Smooth muscle cell (in vitro differentiated cells): ENCODE measurements around the gene ALK. TPM values are rescaled to one million over a fixed set of nuclear protein-coding genes. Genes with fewer than 3 reads are reported as not detected.

Experiments
- DNase-seq: peaks from one replicate; lab custom pipeline; 2025; ENCODE audit not compliant: unreplicated experiment; lab: John Stamatoyannopoulos, UW
- H2AFZ ChIP-seq: fragments of 200-600 bp; sonication (generic); 2 replicates; pipeline ENCODE4 v1.6.0; 2016; ENCODE audit warnings: antibody characterized with exemption, low read depth, mild to moderate bottlenecking
- H3F3A ChIP-seq: fragments of 200-600 bp; sonication (generic); 2 replicates; pipeline ENCODE4 v1.6.0; 2017; ENCODE audit warnings: antibody characterized with exemption, low read depth
- H3K27ac ChIP-seq: fragments of 200-600 bp; sonication (generic); 2 replicates; pipeline ENCODE4 v1.5.1; 2016; ENCODE audit warnings: low read depth, mild to moderate bottlenecking
- H3K27me3 ChIP-seq: fragments of 200-600 bp; sonication (generic); 2 replicates; pipeline ENCODE4 v1.6.1; 2016; ENCODE audit warnings: low read depth, mild to moderate bottlenecking
- H3K36me3 ChIP-seq: fragments of 200-600 bp; sonication (generic); 2 replicates; pipeline ENCODE4 v1.5.1; 2016; ENCODE audit warnings: low read depth
- H3K4me1 ChIP-seq: fragments of 200-600 bp; sonication (generic); 2 replicates; pipeline ENCODE4 v1.5.1; 2016; ENCODE audit warnings: low read depth
- H3K4me2 ChIP-seq: fragments of 200-600 bp; sonication (generic); 2 replicates; pipeline ENCODE4 v1.6.0; 2016; ENCODE audit warnings: mild to moderate bottlenecking
- H3K4me3 ChIP-seq: fragments of 200-600 bp; sonication (generic); 2 replicates; pipeline ENCODE4 v1.5.1; 2016; ENCODE audit warnings: mild to moderate bottlenecking
- H3K79me2 ChIP-seq: fragments of 200-600 bp; sonication (generic); 2 replicates; pipeline ENCODE4 v1.6.0; 2016; ENCODE audit warnings: low read depth, mild to moderate bottlenecking
- H3K9ac ChIP-seq: fragments of 200-600 bp; sonication (generic); 2 replicates; pipeline ENCODE4 v1.6.0; 2016; ENCODE audit warnings: low read depth
- H3K9me3 ChIP-seq: fragments of 200-600 bp; sonication (generic); replicated peaks from 2 replicates; pipeline ENCODE4 v1.5.1; 2016; ENCODE audit warnings: low read depth
- H4K20me1 ChIP-seq: fragments of 200-600 bp; sonication (generic); 2 replicates; pipeline ENCODE4 v1.6.0; 2016; ENCODE audit warnings: low read depth
- CTCF ChIP-seq: fragments of 200-600 bp; sonication (generic); IDR thresholded peaks from 2 replicates; pipeline ENCODE4 v1.5.1; 2017; ENCODE audit warnings: borderline replicate concordance, mild to moderate bottlenecking, antibody characterized with exemption; ENCODE audit not compliant: insufficient read depth, poor library complexity, severe bottlenecking
- WGBS: methylation state at CpG from one replicate; pipeline ENCODE4 v1.1.7; 2016; ENCODE audit warnings: low lambda C conversion rate; 5-methylcytosine and 5-hydroxymethylcytosine counted together
- polyA plus RNA-seq: library from polyadenylated mRNA; unstranded; fragments of >200 nt; fragmentation: Nextera tagmentation; extraction: Ambion mirVana; gene quantifications from 2 replicates; pipeline ENCODE4 v1.2.1, GENCODE V29; 2016
- total RNA-seq: library from RNA; depleted of rRNA; stranded (reverse); fragments of >200 nt; gene quantifications from 2 replicates; pipeline ENCODE4 v1.2.3, GENCODE V29; 2014

ALK gene
- total and polyA plus RNA-seq, 2 experiments from 2014 or later: 0.13 to 0.19 TPM

DNA sequence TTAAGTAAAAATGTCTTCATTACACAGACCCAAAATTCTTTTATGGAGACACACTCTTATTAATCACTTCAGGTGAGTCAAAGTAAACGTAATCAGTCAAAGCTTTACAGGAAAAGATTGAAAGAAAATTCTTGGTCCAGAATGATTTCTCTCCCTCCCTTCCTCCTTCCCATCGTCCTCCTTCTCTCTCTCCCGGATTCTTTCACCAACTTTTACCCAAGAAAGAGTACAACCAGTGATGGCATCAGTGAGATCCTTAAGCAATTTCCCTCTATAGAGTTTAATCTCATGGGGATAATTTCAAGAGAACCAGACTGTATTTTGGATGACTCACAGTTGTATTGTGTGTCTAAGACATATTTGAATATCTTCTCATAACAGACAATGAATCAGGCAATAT is 258.1 kb downstream of the ALK start:
- WGBS: 64% methylated on average over 3 of the region's 3 CpGs
- no peak overlapping the region for H2AFZ ChIP-seq
- no peaks in the 10 kb centered on the region for H3K9me3 ChIP-seq
- H3F3A ChIP-seq: no peaks in the 10 kb centered on the region
- H3K4me1 ChIP-seq: no peaks in the 10 kb centered on the region
- H3K4me3 ChIP-seq: no peak overlapping the region
- no peak overlapping the region for H3K4me2 ChIP-seq
- no peaks in the 10 kb centered on the region for H4K20me1 ChIP-seq
- TF ChIP-seq CTCF: no peak
- H3K36me3 ChIP-seq: no peaks in the 10 kb centered on the region
- DNase-seq: no peak
- H3K9ac ChIP-seq: peak overlapping the region; percentile 18
- peaks cover 24% of the 10 kb centered on the region for H3K27me3 ChIP-seq
- H3K27ac ChIP-seq: peak overlapping the region; percentile 70
- no peaks in the 10 kb centered on the region for H3K79me2 ChIP-seq

DNA sequence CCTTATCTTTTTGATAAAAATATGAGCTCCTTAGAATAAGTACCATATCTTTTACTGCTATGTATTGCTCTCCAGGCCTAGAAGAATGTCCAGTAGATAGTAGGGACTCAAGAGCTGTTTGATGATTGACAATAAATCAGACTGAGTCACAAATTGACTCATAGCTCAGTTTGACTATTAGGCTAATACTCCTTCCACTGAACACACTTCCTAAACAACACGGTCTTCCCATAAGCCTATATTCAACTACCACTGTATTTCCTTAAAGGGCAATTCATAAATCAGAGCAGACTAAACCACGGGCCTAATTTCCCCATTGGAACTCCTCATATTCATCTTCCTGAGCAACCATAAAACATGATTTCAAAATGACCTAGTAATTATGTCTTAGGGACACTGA is 258.5 kb downstream of the ALK start:
- TF ChIP-seq CTCF: no peak
- H3K9me3 ChIP-seq: no peaks in the 10 kb centered on the region
- H3F3A ChIP-seq: no peaks in the 10 kb centered on the region
- no peaks in the 10 kb centered on the region for H3K36me3 ChIP-seq
- WGBS: 54% methylated on average over 2 of the region's 2 CpGs
- H3K9ac ChIP-seq: peak overlapping the region; percentile 18
- no peaks in the 10 kb centered on the region for H3K4me1 ChIP-seq
- H3K79me2 ChIP-seq: no peaks in the 10 kb centered on the region
- no peak overlapping the region for H2AFZ ChIP-seq
- no peaks in the 10 kb centered on the region for H4K20me1 ChIP-seq
- H3K4me3 ChIP-seq: no peak overlapping the region
- no peak for DNase-seq
- H3K27ac ChIP-seq: peak overlapping the region; percentile 70
- peaks cover 28% of the 10 kb centered on the region for H3K27me3 ChIP-seq
- H3K4me2 ChIP-seq: no peak overlapping the region

DNA sequence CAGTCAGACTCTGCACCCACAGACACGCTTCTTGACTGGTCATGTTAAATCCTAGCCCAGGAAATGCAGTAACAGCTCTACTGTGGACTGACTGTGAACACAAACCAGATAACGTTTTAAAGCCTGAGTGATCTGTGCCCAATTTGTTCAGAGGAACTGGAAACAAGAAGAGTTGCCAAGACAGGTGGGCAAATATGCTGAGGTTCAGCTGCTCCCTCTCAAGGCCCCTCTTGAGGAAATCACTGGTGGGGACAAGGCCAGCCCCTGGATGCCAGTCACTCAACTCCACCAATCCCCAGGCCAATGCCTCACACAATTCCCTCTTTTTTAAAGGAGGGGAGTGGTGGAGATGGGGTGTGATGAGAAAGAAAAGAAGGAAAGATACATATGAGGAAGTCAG is 261.2 kb downstream of the ALK start:
- Histone ChIP-seq H3K4me3 (no peak overlapping the region), H3F3A (no peaks in the 10 kb centered on the region), H3K27me3 (peaks cover 46% of the 10 kb centered on the region), H3K4me1 (peaks cover 5% of the 10 kb centered on the region), H4K20me1 (no peaks in the 10 kb centered on the region), H3K79me2 (no peaks in the 10 kb centered on the region), H3K27ac (no peak overlapping the region), H3K36me3 (no peaks in the 10 kb centered on the region), H3K4me2 (no peak overlapping the region), H2AFZ (no peak overlapping the region), H3K9me3 (no peaks in the 10 kb centered on the region), H3K9ac (no peak overlapping the region)
- 71% methylated on average over 2 of the region's 2 CpGs for WGBS
- no peak for DNase-seq
- TF ChIP-seq CTCF: no peak

DNA sequence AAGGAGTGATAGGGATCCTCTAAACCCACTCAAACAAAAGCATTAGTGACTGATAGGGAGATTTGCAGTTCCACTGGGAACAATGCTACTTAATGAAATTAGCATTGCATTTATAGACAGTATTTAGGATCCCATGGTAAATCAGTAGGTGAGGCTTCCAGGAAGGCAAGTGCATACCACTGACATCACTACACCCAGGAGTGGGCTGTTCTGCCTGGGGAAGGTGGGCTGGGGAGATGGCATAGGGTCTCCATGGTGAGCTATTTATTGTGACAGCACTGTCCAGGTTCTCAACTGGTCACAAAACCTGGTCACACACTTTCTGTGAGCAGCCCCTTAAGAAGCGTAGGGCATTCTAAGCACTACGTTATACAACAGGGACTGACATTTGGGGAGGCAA is 262.2 kb downstream of the ALK start:
- Histone ChIP-seq H3K79me2 (no peaks in the 10 kb centered on the region), H3K4me1 (peaks cover 5% of the 10 kb centered on the region), H3K27me3 (peaks cover 46% of the 10 kb centered on the region), H3K9me3 (no peaks in the 10 kb centered on the region), H3K36me3 (no peaks in the 10 kb centered on the region), H4K20me1 (no peaks in the 10 kb centered on the region), H3K4me3 (no peak overlapping the region), H3F3A (no peaks in the 10 kb centered on the region), H3K9ac (no peak overlapping the region), H3K4me2 (no peak overlapping the region), H3K27ac (no peak overlapping the region), H2AFZ (no peak overlapping the region)
- DNase-seq: no peak
- 89% methylated on average over 2 of the region's 2 CpGs for WGBS
- no peak for TF ChIP-seq CTCF
